Large intestine (tissue), 3 donors: ENCODE results near the gene FRK. TPM values are rescaled to one million over a fixed set of nuclear protein-coding genes. Genes with fewer than 3 reads are reported as not detected.
A peak's percentile ranks its signal among the peaks of the same experiment; 100 is the strongest.

Source experiments
- DNase-seq, 2 donors: peaks; one replicate each; pipeline versions ENCODE4 v3.0.0 to v3.0.0-alpha.2; 2013
- H3K27ac ChIP-seq: one replicate; pipeline ENCODE4 v1.5.1; 2013; ENCODE audit warnings: low read length
- H3K27me3 ChIP-seq: 2 replicates; pipeline ENCODE4 v1.6.1; 2013; ENCODE audit warnings: low read length; ENCODE audit not compliant: control insufficient read depth, insufficient read depth
- H3K36me3 ChIP-seq: 2 replicates; pipeline ENCODE4 v1.6.1; 2013; ENCODE audit warnings: low read length; ENCODE audit not compliant: control insufficient read depth, insufficient read depth
- H3K4me1 ChIP-seq: one replicate; pipeline ENCODE4 v1.6.1; 2013; ENCODE audit warnings: low read length; ENCODE audit not compliant: control insufficient read depth, insufficient read depth
- H3K4me3 ChIP-seq: one replicate; pipeline ENCODE4 v1.5.1; 2013; ENCODE audit warnings: low read length
- H3K9me3 ChIP-seq: one replicate; pipeline ENCODE4 v1.6.1; 2013; ENCODE audit warnings: mild to moderate bottlenecking, low read depth, low read length, moderate library complexity; ENCODE audit not compliant: control insufficient read depth
- WGBS: methylation state at CpG from one replicate; pipeline ENCODE4 v1.1.5; 2013; ENCODE audit warnings: low lambda C conversion rate; ENCODE audit not compliant: insufficient coverage; 5-methylcytosine and 5-hydroxymethylcytosine counted together
- polyA plus RNA-seq: library from polyadenylated mRNA; unstranded; fragments of 120-200 nt; gene quantifications from one replicate; pipeline ENCODE4 v1.2.1, GENCODE V29; 2013

The FRK gene
- polyA plus RNA-seq, 1 donor: 10.7 TPM

- no CpG with 5 or more reads among the region's 2 CpGs for WGBS
- Histone ChIP-seq H3K27ac (no peak overlapping the region), H3K4me1 (no peaks in the 10 kb centered on the region), H3K36me3 (no peaks in the 10 kb centered on the region), H3K4me3 (no peak overlapping the region), H3K9me3 (no peaks in the 10 kb centered on the region), H3K27me3 (peaks cover 3% of the 10 kb centered on the region)
- DNase-seq: no peak
Measured at GRCh38 chr6:115914098-115914497, 146.6 kb downstream of the FRK start.

GRCh38 chr6:115909923-115910546 lies 150.7 kb downstream of the FRK start:
- no peak overlapping the region for H3K27ac ChIP-seq
- H3K36me3 ChIP-seq: no peaks in the 10 kb centered on the region
- WGBS: no CpG with 5 or more reads among the region's 9 CpGs
- no peaks in the 10 kb centered on the region for H3K9me3 ChIP-seq
- H3K27me3 ChIP-seq: peaks cover 3% of the 10 kb centered on the region
- DNase-seq: no peak
- H3K4me1 ChIP-seq: no peaks in the 10 kb centered on the region
- H3K4me3 ChIP-seq: no peak overlapping the region

- Histone ChIP-seq H3K4me1 (no peaks in the 10 kb centered on the region), H3K27ac (no peak overlapping the region), H3K36me3 (no peaks in the 10 kb centered on the region), H3K4me3 (no peak overlapping the region), H3K9me3 (no peaks in the 10 kb centered on the region), H3K27me3 (peaks cover 7% of the 10 kb centered on the region)
- DNase-seq: no peak
- 100% methylated on average over 3 of the region's 5 CpGs for WGBS
Measured at GRCh38 chr6:115908906-115909559, 151.7 kb downstream of the FRK start.

GRCh38 chr6:115905471-115905870 lies 155.2 kb downstream of the FRK start:
- no peaks in the 10 kb centered on the region for H3K9me3 ChIP-seq
- no peak for DNase-seq
- no peaks in the 10 kb centered on the region for H3K36me3 ChIP-seq
- H3K27ac ChIP-seq: no peak overlapping the region
- no peaks in the 10 kb centered on the region for H3K4me1 ChIP-seq
- no peak overlapping the region for H3K4me3 ChIP-seq
- WGBS: 27% methylated on average over 4 of the region's 5 CpGs
- peaks cover 3% of the 10 kb centered on the region for H3K27me3 ChIP-seq

GRCh38 chr6:115902436-115902835 lies 158.3 kb downstream of the FRK start:
- H3K36me3 ChIP-seq: no peaks in the 10 kb centered on the region
- no peak overlapping the region for H3K4me3 ChIP-seq
- H3K27me3 ChIP-seq: peaks cover 3% of the 10 kb centered on the region
- no peaks in the 10 kb centered on the region for H3K9me3 ChIP-seq
- no CpG with 5 or more reads among the region's 2 CpGs for WGBS
- H3K4me1 ChIP-seq: no peaks in the 10 kb centered on the region
- peak; percentile 9 to 21 for DNase-seq
- no peak overlapping the region for H3K27ac ChIP-seq

GRCh38 chr6:115901896-115902295 lies 158.8 kb downstream of the FRK start:
- Histone ChIP-seq H3K4me3 (no peak overlapping the region), H3K9me3 (no peaks in the 10 kb centered on the region), H3K36me3 (no peaks in the 10 kb centered on the region), H3K27ac (no peak overlapping the region), H3K4me1 (no peaks in the 10 kb centered on the region), H3K27me3 (peaks cover 3% of the 10 kb centered on the region)
- DNase-seq: peak in 1 of 2 donors; percentile 11
- WGBS: no CpG with 5 or more reads among the region's 3 CpGs

- whole genome bisulfite sequencing: no CpG with 5 or more reads among the region's 4 CpGs
- no peak for DNase-seq
- Histone ChIP-seq H3K36me3 (no peaks in the 10 kb centered on the region), H3K27me3 (peaks cover 3% of the 10 kb centered on the region), H3K4me1 (no peaks in the 10 kb centered on the region), H3K4me3 (no peak overlapping the region), H3K27ac (no peak overlapping the region), H3K9me3 (no peaks in the 10 kb centered on the region)
Measured at GRCh38 chr6:115899730-115900282, 160.9 kb downstream of the FRK start.

- no peaks in the 10 kb centered on the region for H3K27me3 ChIP-seq
- H3K4me1 ChIP-seq: no peaks in the 10 kb centered on the region
- H3K9me3 ChIP-seq: no peaks in the 10 kb centered on the region
- no peak for DNase-seq
- no CpG with 5 or more reads among the region's 1 CpG for WGBS
- no peak overlapping the region for H3K27ac ChIP-seq
- H3K36me3 ChIP-seq: no peaks in the 10 kb centered on the region
- no peak overlapping the region for H3K4me3 ChIP-seq
Measured at GRCh38 chr6:115898246-115898645, 162.4 kb downstream of the FRK start.

- DNase-seq: peak in 1 of 2 donors; percentile 8
- Histone ChIP-seq H3K27me3 (no peaks in the 10 kb centered on the region), H3K27ac (no peak overlapping the region), H3K4me1 (no peaks in the 10 kb centered on the region), H3K36me3 (no peaks in the 10 kb centered on the region), H3K4me3 (no peak overlapping the region), H3K9me3 (no peaks in the 10 kb centered on the region)
- 60% methylated on average over 2 of the region's 2 CpGs for WGBS
Measured at GRCh38 chr6:115896538-115897129, 164.1 kb downstream of the FRK start.

- Histone ChIP-seq H3K27ac (no peak overlapping the region), H3K27me3 (no peaks in the 10 kb centered on the region), H3K4me1 (no peaks in the 10 kb centered on the region), H3K9me3 (no peaks in the 10 kb centered on the region), H3K4me3 (no peak overlapping the region), H3K36me3 (no peaks in the 10 kb centered on the region)
- WGBS: 95% methylated on average over 4 of the region's 7 CpGs
- DNase-seq: no peak
Measured at GRCh38 chr6:115894426-115894992, 166.2 kb downstream of the FRK start.
